ENCODE measurements around the gene PLCL1.

DNA sequence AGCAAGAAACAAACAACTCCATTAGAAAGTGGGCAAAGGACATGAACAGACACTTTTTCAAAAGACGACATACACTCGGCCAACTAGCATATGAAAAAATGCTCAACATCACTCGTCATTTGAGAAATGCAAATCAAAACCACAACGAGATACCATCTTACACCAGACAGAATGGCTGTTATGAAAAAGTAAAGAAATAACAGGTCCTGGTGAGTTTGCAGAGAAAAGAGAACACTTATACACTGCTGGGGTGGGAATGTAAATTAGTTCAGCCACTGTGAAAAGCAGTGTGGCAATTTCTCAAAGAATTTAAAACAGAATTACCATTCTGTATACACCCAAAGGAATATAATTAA lies 130.5 kb downstream of the PLCL1 start:
- TF ChIP-seq, protein P1, sequence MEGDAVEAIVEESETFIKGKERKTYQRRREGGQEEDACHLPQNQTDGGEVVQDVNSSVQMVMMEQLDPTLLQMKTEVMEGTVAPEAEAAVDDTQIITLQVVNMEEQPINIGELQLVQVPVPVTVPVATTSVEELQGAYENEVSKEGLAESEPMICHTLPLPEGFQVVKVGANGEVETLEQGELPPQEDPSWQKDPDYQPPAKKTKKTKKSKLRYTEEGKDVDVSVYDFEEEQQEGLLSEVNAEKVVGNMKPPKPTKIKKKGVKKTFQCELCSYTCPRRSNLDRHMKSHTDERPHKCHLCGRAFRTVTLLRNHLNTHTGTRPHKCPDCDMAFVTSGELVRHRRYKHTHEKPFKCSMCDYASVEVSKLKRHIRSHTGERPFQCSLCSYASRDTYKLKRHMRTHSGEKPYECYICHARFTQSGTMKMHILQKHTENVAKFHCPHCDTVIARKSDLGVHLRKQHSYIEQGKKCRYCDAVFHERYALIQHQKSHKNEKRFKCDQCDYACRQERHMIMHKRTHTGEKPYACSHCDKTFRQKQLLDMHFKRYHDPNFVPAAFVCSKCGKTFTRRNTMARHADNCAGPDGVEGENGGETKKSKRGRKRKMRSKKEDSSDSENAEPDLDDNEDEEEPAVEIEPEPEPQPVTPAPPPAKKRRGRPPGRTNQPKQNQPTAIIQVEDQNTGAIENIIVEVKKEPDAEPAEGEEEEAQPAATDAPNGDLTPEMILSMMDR (conservative IDR thresholded peaks at IDR 0.05), result no peak
- no peak for TF ChIP-seq EZH2 (IDR thresholded peaks at IDR 0.05; ENCODE audit: low read depth)

All from PC-9 (cell line).